Islet of Langerhans (tissue), 1 donor: ENCODE measurements around the gene AZIN2.

Experiments
- FAIRE-seq: peaks from one replicate; lab custom pipeline; 2011; peaks lifted over from hg19 to GRCh38; lab: Jason Lieb, UNC

AZIN2 gene

DNA sequence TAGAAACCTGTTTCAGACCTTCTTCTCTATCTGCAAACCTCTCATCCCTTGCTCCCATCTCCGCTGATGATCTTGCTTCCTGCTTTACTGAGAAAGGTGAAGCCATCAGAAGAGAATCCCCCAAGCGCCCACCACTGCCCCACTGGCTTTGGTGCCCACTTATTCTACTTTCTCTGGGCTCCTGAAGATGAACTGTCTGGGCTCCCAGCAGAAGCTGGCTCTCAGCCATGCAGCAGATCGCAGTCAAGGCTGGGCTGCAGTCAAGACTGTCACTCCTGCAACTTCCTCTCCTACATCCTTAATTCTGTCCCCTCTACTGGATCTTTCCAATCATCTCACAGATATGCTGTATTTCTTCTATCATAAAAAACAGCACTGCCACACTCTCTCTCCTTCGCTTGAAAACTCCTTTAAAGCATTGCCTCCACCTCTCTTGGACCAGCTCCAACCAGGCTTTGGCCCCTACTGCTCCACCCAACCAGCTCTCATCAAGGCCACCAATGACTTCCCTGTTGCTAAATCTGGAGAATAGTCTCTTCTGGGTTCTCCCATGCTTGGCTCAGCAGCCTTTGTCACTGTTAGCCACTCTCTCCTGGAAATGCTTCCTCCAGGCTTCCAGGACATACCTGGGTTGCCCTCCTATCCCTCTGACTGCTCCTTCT, 75.1 kb downstream of the AZIN2 start:
- FAIRE-seq: no peak

GRCh38 chr1:33157131-33157530, 76.2 kb downstream of the AZIN2 start:
- no peak for FAIRE-seq

GRCh38 chr1:33158366-33158765, 77.4 kb downstream of the AZIN2 start:
- no peak for FAIRE-seq

GRCh38 chr1:33159577-33159976, 78.6 kb downstream of the AZIN2 start:
- no peak for FAIRE-seq

DNA sequence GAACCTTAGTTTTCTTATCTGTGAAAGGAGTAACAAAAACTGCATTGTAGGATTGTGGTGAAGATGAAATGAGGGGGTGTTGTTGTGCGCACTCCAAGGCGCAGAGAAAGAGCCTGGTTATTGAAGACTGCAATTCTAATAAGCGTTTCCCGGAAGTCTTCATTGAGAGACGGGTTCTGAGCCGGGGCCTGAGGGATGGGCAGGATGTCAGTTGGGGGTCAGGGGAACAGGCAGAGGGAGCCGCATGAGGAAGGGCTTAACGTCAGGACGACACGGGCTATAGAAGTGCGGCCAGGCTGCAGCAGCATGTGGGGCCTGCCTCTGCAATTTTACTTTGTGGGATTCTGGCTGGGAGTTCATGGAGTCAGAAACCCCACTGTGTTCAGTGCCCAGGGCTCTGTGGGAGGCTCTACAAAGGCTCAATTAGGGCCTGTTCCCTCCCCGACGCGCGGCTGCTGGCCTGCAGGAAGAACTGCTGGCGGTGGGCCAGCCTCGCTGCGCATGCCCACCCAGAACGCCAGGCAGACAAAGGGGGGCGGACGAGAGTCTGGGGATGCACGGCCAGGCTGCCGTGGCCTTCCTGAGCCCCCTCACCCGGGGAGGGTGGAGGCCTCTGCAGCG, 80.2 kb downstream of the AZIN2 start:
- FAIRE-seq: no peak

GRCh38 chr1:33162141-33162540, 81.2 kb downstream of the AZIN2 start:
- FAIRE-seq: no peak

GRCh38 chr1:33163621-33164519, 82.9 kb downstream of the AZIN2 start:
- no peak for FAIRE-seq

GRCh38 chr1:33165209-33165608, 84.3 kb downstream of the AZIN2 start:
- FAIRE-seq: no peak

DNA sequence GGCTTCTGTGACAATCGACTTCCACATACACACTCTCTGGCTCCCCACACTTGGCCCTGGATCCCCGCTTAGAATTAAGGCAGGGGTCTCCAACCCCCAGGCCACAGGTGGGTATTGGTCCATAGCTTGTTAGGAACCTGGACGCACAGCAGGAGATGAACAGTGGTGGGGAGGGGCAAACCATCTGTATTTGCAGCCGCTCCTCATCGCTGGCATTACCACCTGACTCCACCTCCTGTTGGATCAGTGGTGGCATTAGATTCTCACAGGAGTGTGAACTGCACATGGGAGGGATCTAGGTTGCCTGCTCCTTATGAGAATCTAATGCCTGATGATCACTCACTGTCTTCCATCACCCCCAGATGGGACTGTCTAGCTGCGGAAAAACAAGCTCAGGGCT, 84.9 kb downstream of the AZIN2 start:
- no peak for FAIRE-seq

GRCh38 chr1:33167650-33168447, 86.9 kb downstream of the AZIN2 start:
- no peak for FAIRE-seq

DNA sequence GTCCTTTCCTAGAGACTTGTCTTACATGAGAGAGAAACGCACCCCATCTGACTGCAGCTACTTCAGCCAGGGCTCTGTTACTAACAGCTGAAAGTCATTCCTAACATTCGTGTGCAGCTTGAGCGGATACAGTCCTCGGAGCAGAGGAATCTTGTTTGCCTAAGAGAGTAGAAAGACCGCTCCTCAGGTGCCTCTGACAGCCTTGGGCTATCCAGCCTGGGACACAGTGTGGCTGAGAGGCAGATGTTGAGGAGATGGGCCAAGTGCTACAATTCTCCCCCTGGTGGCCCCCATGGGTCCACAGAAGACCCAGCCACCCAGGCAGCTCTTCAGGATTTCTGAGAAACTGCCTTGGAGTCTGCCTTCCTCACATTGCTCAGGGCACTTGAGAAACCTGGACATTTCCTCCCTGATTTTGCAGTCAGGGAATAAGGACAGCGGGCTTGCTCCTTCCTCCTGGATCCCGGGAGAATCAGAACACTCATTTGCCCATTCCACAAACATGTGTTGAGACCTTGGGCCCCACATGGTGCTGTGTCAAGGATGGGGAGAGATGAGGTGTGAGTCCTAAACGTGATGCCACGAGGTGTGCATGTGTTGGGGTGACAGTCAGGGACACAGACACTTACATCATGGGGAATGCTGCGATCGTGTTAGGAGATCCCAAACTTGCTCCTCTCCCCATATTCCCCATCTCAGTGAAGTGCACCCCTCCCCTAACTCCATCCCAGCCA, 87.8 kb downstream of the AZIN2 start:
- FAIRE-seq: no peak

- no peak for FAIRE-seq
These were observed 88.5 kb downstream of the AZIN2 start for GRCh38 chr1:33169290-33170055.
